Transverse colon (tissue), 4 donors: ENCODE data around the gene TFCP2L1. TPM values are rescaled to one million over a fixed set of nuclear protein-coding genes. Genes with fewer than 3 reads are reported as not detected.

ENCODE experiments used
- DNase-seq: peaks from one replicate; pipeline ENCODE4 v3.0.0-alpha.2; 2019
- H3K27ac ChIP-seq, 4 donors: fragments of 200-600 bp; sonication (generic); 2 replicates each; pipeline ENCODE4 v1.5.1; 2016 to 2018; ENCODE audit warnings: inconsistent platforms in 4 of 4
- H3K27me3 ChIP-seq: fragments of 200-600 bp; sonication (generic); 2 replicates; pipeline ENCODE4 v1.5.1; 2017; ENCODE audit warnings: inconsistent platforms
- H3K36me3 ChIP-seq, 4 donors: fragments of 200-600 bp; sonication (generic); 2 replicates each; pipeline ENCODE4 v1.5.1; 2017 to 2019; ENCODE audit warnings: inconsistent platforms in 4 of 4
- H3K4me1 ChIP-seq, 4 donors: fragments of 200-600 bp; sonication (generic); 2 replicates each; pipeline ENCODE4 v1.5.1; 2017 to 2020; ENCODE audit warnings: inconsistent platforms in 4 of 4
- H3K4me3 ChIP-seq, 4 donors: fragments of 200-600 bp; sonication (generic); 1 replicate in 1 of 4; 2 replicates in 3 of 4; pipeline versions ENCODE4 v1.5.1 to v1.6.1; 2017 to 2019; ENCODE audit warnings: inconsistent platforms in 4 of 4
- H3K9me3 ChIP-seq, 2 donors: fragments of 200-600 bp; sonication (generic); 2 replicates each; pipeline ENCODE4 v1.5.1; 2017 to 2019; ENCODE audit warnings: inconsistent platforms in 2 of 2
- CTCF ChIP-seq, 5 experiments: fragments of 200-600 bp in 3 of 5; fragments of 450-650 bp in 2 of 5; sonication (generic) in 3 of 5; IDR thresholded peaks; 1 replicate in 2 of 5; 2 replicates in 3 of 5; pipeline ENCODE4 v1.5.1; 2016 to 2017; ENCODE audit warnings: antibody characterized with exemption in 5 of 5, inconsistent platforms in 3 of 5, mild to moderate bottlenecking in 2 of 5, moderate library complexity in 1 of 5
- EP300 ChIP-seq: sonication (generic); formaldehyde crosslinking; IDR thresholded peaks from one replicate; pipeline ENCODE4 v1.6.1; 2017; ENCODE audit warnings: antibody characterized with exemption, low read depth
- POLR2A ChIP-seq: fragments of 450-650 bp; IDR thresholded peaks from one replicate; pipeline ENCODE4 v1.6.1; 2016; ENCODE audit warnings: antibody characterized with exemption, mild to moderate bottlenecking, moderate library complexity
- POLR2AphosphoS5 ChIP-seq, 3 donors: sonication (generic); formaldehyde crosslinking; IDR thresholded peaks; one replicate each; pipeline ENCODE4 v1.6.1; 2016; ENCODE audit warnings: antibody characterized with exemption in 3 of 3
- WGBS, 2 donors: methylation state at CpG; one replicate each; pipeline ENCODE4 v1.1.5; 2018; ENCODE audit warnings: low coverage in 1 of 2; 5-methylcytosine and 5-hydroxymethylcytosine counted together
- in situ Hi-C, 4 donors: fragments of 200-750 bp; cut with MboI; loops; one replicate each; pipeline versions ENCODE4 v1.15.0 to v1.15.1; 2017; ENCODE audit warnings: low sequenced_read_pairs in 3 of 4, low pct_ligation_motif_present in 1 of 4, low pct_unique_long_range_greater_than_20kb in 1 of 4
- intact Hi-C: fragments of 100-400 bp; cut with DNase I; formaldehyde crosslinking; loops from one replicate; pipeline ENCODE4 v1.15.1; 2023; ENCODE audit warnings: low total_unique reads
- total RNA-seq, 4 donors: library from RNA; depleted of rRNA; stranded (reverse); fragments of >200 nt; gene quantifications; one replicate each; pipeline ENCODE4 v1.1.0, GENCODE V29; 2016

Gene TFCP2L1
- total RNA-seq, 4 donors from 2014 or later, result 52.7 to 167 (median 146) TPM

GRCh38 chr2:121189011-121189410, 96.0 kb downstream of the TFCP2L1 start:
- in situ Hi-C loops, result no loop called here
- Histone ChIP-seq H3K27me3 (no peaks in the 10 kb centered on the region), H3K27ac (no peak overlapping the region), H3K4me1 (no peaks in the 10 kb centered on the region), H3K9me3 (no peaks in the 10 kb centered on the region), H3K4me3 (no peak overlapping the region), H3K36me3 (no peaks in the 10 kb centered on the region)
- no peak for DNase-seq
- TF ChIP-seq CTCF (IDR thresholded peaks at IDR 0.05), result no peak
- TF ChIP-seq POLR2A, result no peak
- TF ChIP-seq POLR2AphosphoS5 (IDR thresholded peaks at IDR 0.05), result no peak
- TF ChIP-seq EP300, result no peak
- intact Hi-C loops, result no loop called here
- WGBS, 2 donors, result 79 to 100% methylated on average over 1 to 3 of the region's 3 CpGs

DNA sequence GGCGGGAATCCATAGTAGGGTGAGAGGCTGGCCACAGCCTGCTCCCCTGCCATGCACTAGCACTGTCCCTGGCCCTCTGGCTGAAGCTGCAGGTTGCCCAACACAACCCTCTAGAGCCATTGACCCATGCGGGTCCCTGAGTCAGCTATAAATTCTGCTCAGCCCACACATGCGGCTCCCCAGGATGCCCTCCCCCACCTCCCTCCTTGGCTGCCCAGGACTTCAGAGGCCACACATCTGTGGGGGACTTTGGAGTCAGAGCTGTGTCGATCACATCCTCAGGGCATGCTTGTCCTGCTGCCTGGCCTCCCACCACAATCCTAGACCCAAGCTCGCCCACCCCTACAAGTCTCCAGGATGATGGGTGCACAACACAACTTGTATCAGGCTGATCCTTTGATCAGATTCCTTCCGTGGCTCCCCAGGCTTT, 97.0 kb downstream of the TFCP2L1 start:
- TF ChIP-seq POLR2A (no peak), POLR2AphosphoS5 (IDR thresholded peaks at IDR 0.05) (no peak), CTCF (IDR thresholded peaks at IDR 0.05) (no peak), EP300 (no peak)
- Histone ChIP-seq H3K27ac (no peak overlapping the region), H3K36me3 (no peaks in the 10 kb centered on the region), H3K4me1 (no peaks in the 10 kb centered on the region), H3K4me3 (no peak overlapping the region), H3K27me3 (no peaks in the 10 kb centered on the region), H3K9me3 (no peaks in the 10 kb centered on the region)
- in situ Hi-C loops, result no loop called here
- 43 to 76% methylated on average over 2 to 5 of the region's 6 CpGs for WGBS, 2 donors
- no peak for DNase-seq
- intact Hi-C loops, result no loop called here

- H3K4me1 ChIP-seq, result no peaks in the 10 kb centered on the region
- DNase-seq, result no peak
- intact Hi-C loops (no loop called here), in situ Hi-C loops (no loop called here)
- 77 to 91% methylated on average over 6 to 18 of the region's 19 CpGs for WGBS, 2 donors
- H3K27me3 ChIP-seq, result no peaks in the 10 kb centered on the region
- TF ChIP-seq POLR2AphosphoS5 (IDR thresholded peaks at IDR 0.05) (no peak), POLR2A (no peak), CTCF (IDR thresholded peaks at IDR 0.05) (no peak), EP300 (no peak)
- H3K9me3 ChIP-seq, result no peaks in the 10 kb centered on the region
- H3K36me3 ChIP-seq, result no peaks in the 10 kb centered on the region
- no peak overlapping the region for H3K4me3 ChIP-seq
- H3K27ac ChIP-seq, result no peak overlapping the region
Measured at GRCh38 chr2:121187351-121187981, 97.5 kb downstream of the TFCP2L1 start.

- intact Hi-C loops (no loop called here), in situ Hi-C loops (no loop called here)
- no peaks in the 10 kb centered on the region for H3K36me3 ChIP-seq
- no peak for DNase-seq
- H3K4me1 ChIP-seq, result no peaks in the 10 kb centered on the region
- no peak overlapping the region for H3K4me3 ChIP-seq
- H3K27ac ChIP-seq, result no peak overlapping the region
- no peaks in the 10 kb centered on the region for H3K27me3 ChIP-seq
- H3K9me3 ChIP-seq, result no peaks in the 10 kb centered on the region
- TF ChIP-seq POLR2AphosphoS5 (IDR thresholded peaks at IDR 0.05) (no peak), EP300 (no peak), CTCF (IDR thresholded peaks at IDR 0.05) (no peak), POLR2A (no peak)
- WGBS, 2 donors, result 83% methylated on average over 9 of the region's 9 CpGs; no CpG with 5 or more reads in 1 of the 2 donors
Measured at GRCh38 chr2:121186261-121186660, 98.7 kb downstream of the TFCP2L1 start.
